Gastrocnemius medialis (tissue), 4 donors: Measurements from ENCODE around the gene ITFG2.
A peak's percentile ranks its signal among the peaks of the same experiment; 100 is the strongest.

ENCODE experiments used
- POLR2A ChIP-seq, 2 donors: fragments of 450-650 bp; IDR thresholded peaks; one replicate each; pipeline ENCODE4 v1.6.1; 2017; ENCODE audit warnings: antibody characterized with exemption in 2 of 2, mild to moderate bottlenecking in 2 of 2, moderate library complexity in 2 of 2
- TF ChIP-seq, protein P1 (sequence below), 5 experiments: fragments of 450-650 bp in 3 of 5; fragments of 200-600 bp in 2 of 5; sonication (generic) in 2 of 5; IDR thresholded peaks in 4 of 5; conservative IDR thresholded peaks in 1 of 5; 1 replicate in 4 of 5; 2 replicates in 1 of 5; pipeline ENCODE4 v1.5.1; 2016 to 2019; ENCODE audit warnings: antibody characterized with exemption in 5 of 5, mild to moderate bottlenecking in 3 of 5, moderate library complexity in 3 of 5

DNA sequence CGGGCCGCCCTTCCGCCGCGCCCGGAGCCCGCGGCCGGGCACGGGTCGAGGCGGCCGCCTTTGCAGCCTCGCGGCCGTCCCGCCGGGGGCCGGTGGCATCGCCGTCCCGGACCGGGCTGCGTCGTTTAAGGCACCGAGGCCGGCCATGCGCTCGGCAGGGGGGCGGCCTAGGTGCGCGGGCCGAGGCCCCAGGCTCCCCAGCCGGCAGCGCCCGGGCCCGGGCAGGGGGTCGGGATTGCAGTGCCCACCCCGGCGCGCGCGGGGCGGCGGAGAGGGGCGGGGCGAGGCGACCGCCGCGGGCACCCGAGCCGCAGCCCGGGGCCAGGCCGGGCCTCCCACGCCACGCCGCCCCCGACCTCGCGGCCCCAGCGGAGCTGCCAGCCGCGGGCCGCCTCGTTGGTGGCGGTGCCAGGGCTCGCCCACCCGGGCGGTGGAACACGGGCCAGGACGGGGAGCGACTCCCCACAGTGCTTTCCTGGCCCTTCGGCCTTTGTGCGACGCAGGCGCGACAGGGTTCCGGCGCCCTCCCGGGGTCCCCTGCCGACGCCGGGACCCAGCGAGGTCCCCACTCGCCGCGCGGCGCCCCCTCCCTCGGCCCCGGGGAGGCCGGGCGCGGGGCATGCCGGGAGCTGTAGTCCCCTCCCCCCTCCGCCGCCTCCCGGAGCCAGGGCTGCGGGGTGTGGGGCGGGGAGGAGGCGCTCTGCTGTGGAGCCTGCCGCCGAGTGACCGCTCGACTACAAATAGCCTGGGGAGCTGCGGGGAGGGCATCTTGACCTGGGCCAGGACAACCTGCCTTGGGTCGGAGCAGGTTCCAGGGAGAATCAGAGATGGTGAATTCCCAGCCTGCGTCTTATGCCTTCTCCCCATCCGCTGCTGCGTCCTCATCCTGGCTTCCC lies 16.9 kb upstream of the ITFG2 start:
- TF ChIP-seq, protein P1, sequence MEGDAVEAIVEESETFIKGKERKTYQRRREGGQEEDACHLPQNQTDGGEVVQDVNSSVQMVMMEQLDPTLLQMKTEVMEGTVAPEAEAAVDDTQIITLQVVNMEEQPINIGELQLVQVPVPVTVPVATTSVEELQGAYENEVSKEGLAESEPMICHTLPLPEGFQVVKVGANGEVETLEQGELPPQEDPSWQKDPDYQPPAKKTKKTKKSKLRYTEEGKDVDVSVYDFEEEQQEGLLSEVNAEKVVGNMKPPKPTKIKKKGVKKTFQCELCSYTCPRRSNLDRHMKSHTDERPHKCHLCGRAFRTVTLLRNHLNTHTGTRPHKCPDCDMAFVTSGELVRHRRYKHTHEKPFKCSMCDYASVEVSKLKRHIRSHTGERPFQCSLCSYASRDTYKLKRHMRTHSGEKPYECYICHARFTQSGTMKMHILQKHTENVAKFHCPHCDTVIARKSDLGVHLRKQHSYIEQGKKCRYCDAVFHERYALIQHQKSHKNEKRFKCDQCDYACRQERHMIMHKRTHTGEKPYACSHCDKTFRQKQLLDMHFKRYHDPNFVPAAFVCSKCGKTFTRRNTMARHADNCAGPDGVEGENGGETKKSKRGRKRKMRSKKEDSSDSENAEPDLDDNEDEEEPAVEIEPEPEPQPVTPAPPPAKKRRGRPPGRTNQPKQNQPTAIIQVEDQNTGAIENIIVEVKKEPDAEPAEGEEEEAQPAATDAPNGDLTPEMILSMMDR (IDR thresholded peaks at IDR 0.05 in 4 of 5, conservative IDR thresholded peaks at IDR 0.05 in 1 of 5): no peak
- peak; percentile 77 to 82 for TF ChIP-seq POLR2A (IDR thresholded peaks at IDR 0.05)
